IPS-18a (cell line): ENCODE results near the gene RAD23B.

Source experiments
- H3K27ac ChIP-seq: one replicate; pipeline ENCODE4 v1.5.1; 2013; ENCODE audit warnings: low read length
- H3K27me3 ChIP-seq: one replicate; pipeline ENCODE4 v1.6.1; 2013; ENCODE audit warnings: mild to moderate bottlenecking, low read length; ENCODE audit not compliant: control insufficient read depth, insufficient read depth
- H3K36me3 ChIP-seq: one replicate; pipeline ENCODE4 v1.6.1; 2013; ENCODE audit warnings: low read depth, low read length; ENCODE audit not compliant: control insufficient read depth
- H3K4me1 ChIP-seq: one replicate; pipeline ENCODE4 v1.6.1; 2013; ENCODE audit warnings: low read depth, low read length; ENCODE audit not compliant: control insufficient read depth
- H3K4me3 ChIP-seq: one replicate; pipeline ENCODE4 v1.5.1; 2013; ENCODE audit warnings: low read length
- H3K9ac ChIP-seq: one replicate; pipeline ENCODE4 v1.6.1; 2013; ENCODE audit warnings: mild to moderate bottlenecking, low read length, moderate library complexity
- H3K9me3 ChIP-seq: one replicate; pipeline ENCODE4 v1.6.1; 2013; ENCODE audit warnings: low read depth, low read length; ENCODE audit not compliant: control insufficient read depth

RAD23B gene

GRCh38 chr9:107299437-107299836 is 16.4 kb downstream of the RAD23B start:
- Histone ChIP-seq H3K4me1 (peaks cover 8% of the 10 kb centered on the region), H3K36me3 (peaks cover 26% of the 10 kb centered on the region), H3K27ac (no peak overlapping the region), H3K9me3 (no peaks in the 10 kb centered on the region), H3K9ac (no peak overlapping the region), H3K4me3 (no peak overlapping the region), H3K27me3 (no peaks in the 10 kb centered on the region)

- H3K4me1 ChIP-seq = no peaks in the 10 kb centered on the region
- peaks cover 69% of the 10 kb centered on the region for H3K36me3 ChIP-seq
These were observed 23.2 kb downstream of the RAD23B start for GRCh38 chr9:107306308-107306707.

GRCh38 chr9:107307331-107307730 is 24.3 kb downstream of the RAD23B start:
- no peaks in the 10 kb centered on the region for H3K27me3 ChIP-seq
- no peaks in the 10 kb centered on the region for H3K9me3 ChIP-seq
- H3K9ac ChIP-seq = no peak overlapping the region
- no peaks in the 10 kb centered on the region for H3K4me1 ChIP-seq
- H3K27ac ChIP-seq = no peak overlapping the region
- peaks cover 71% of the 10 kb centered on the region for H3K36me3 ChIP-seq
- H3K4me3 ChIP-seq = no peak overlapping the region

More at GRCh38 chr9:107306308-107306707, 23.2 kb downstream of the RAD23B start:
- Histone ChIP-seq H3K4me3 (no peak overlapping the region), H3K27ac (no peak overlapping the region), H3K9me3 (no peaks in the 10 kb centered on the region), H3K27me3 (no peaks in the 10 kb centered on the region), H3K9ac (no peak overlapping the region)

- no peak overlapping the region for H3K9ac ChIP-seq
- no peak overlapping the region for H3K4me3 ChIP-seq
- H3K4me1 ChIP-seq = no peaks in the 10 kb centered on the region
- no peaks in the 10 kb centered on the region for H3K27me3 ChIP-seq
- no peaks in the 10 kb centered on the region for H3K9me3 ChIP-seq
- peaks cover 73% of the 10 kb centered on the region for H3K36me3 ChIP-seq
- no peak overlapping the region for H3K27ac ChIP-seq
These were observed 25.4 kb downstream of the RAD23B start for GRCh38 chr9:107308461-107308860.

GRCh38 chr9:107309271-107309670 is 26.2 kb downstream of the RAD23B start:
- no peaks in the 10 kb centered on the region for H3K4me1 ChIP-seq
- H3K36me3 ChIP-seq = peaks cover 77% of the 10 kb centered on the region
- no peaks in the 10 kb centered on the region for H3K27me3 ChIP-seq
- no peak overlapping the region for H3K4me3 ChIP-seq
- H3K9ac ChIP-seq = no peak overlapping the region
- H3K9me3 ChIP-seq = no peaks in the 10 kb centered on the region
- no peak overlapping the region for H3K27ac ChIP-seq

GRCh38 chr9:107312376-107313050 is 29.4 kb downstream of the RAD23B start:
- no peak overlapping the region for H3K4me3 ChIP-seq
- H3K27me3 ChIP-seq = no peaks in the 10 kb centered on the region
- peaks cover 4% of the 10 kb centered on the region for H3K4me1 ChIP-seq
- H3K9ac ChIP-seq = no peak overlapping the region
- peaks cover 64% of the 10 kb centered on the region for H3K36me3 ChIP-seq
- H3K9me3 ChIP-seq = no peaks in the 10 kb centered on the region
- H3K27ac ChIP-seq = no peak overlapping the region

- Histone ChIP-seq H3K36me3 (peaks cover 57% of the 10 kb centered on the region), H3K4me1 (peaks cover 4% of the 10 kb centered on the region), H3K27ac (no peak overlapping the region), H3K27me3 (no peaks in the 10 kb centered on the region), H3K9ac (no peak overlapping the region), H3K4me3 (no peak overlapping the region), H3K9me3 (no peaks in the 10 kb centered on the region)
These were observed 30.5 kb downstream of the RAD23B start for GRCh38 chr9:107313555-107314096.

GRCh38 chr9:107314763-107315162 is 31.7 kb downstream of the RAD23B start:
- Histone ChIP-seq H3K4me1 (peaks cover 4% of the 10 kb centered on the region), H3K4me3 (no peak overlapping the region), H3K36me3 (peaks cover 55% of the 10 kb centered on the region), H3K9ac (no peak overlapping the region), H3K9me3 (no peaks in the 10 kb centered on the region), H3K27ac (no peak overlapping the region), H3K27me3 (no peaks in the 10 kb centered on the region)

- Histone ChIP-seq H3K4me1 (peaks cover 4% of the 10 kb centered on the region), H3K4me3 (no peak overlapping the region), H3K36me3 (peaks cover 46% of the 10 kb centered on the region), H3K9me3 (no peaks in the 10 kb centered on the region), H3K27ac (no peak overlapping the region), H3K27me3 (no peaks in the 10 kb centered on the region), H3K9ac (no peak overlapping the region)
These were observed 33.9 kb downstream of the RAD23B start for GRCh38 chr9:107316795-107317661.

- H3K27me3 ChIP-seq = no peaks in the 10 kb centered on the region
- H3K4me1 ChIP-seq = no peaks in the 10 kb centered on the region
- no peak overlapping the region for H3K4me3 ChIP-seq
- no peaks in the 10 kb centered on the region for H3K9me3 ChIP-seq
- no peak overlapping the region for H3K9ac ChIP-seq
- H3K36me3 ChIP-seq = peaks cover 65% of the 10 kb centered on the region
- H3K27ac ChIP-seq = no peak overlapping the region
These were observed 39.6 kb downstream of the RAD23B start for GRCh38 chr9:107322643-107323042.

- no peak overlapping the region for H3K4me3 ChIP-seq
- no peak overlapping the region for H3K27ac ChIP-seq
- H3K36me3 ChIP-seq = peaks cover 72% of the 10 kb centered on the region
- H3K4me1 ChIP-seq = no peaks in the 10 kb centered on the region
- no peak overlapping the region for H3K9ac ChIP-seq
- no peaks in the 10 kb centered on the region for H3K27me3 ChIP-seq
- H3K9me3 ChIP-seq = no peaks in the 10 kb centered on the region
These were observed 40.9 kb downstream of the RAD23B start for GRCh38 chr9:107323836-107324585.
